Measurements from ENCODE around the gene CST8. TPM values are rescaled to one million over a fixed set of nuclear protein-coding genes. Genes with fewer than 3 reads are reported as not detected.

The CST8 gene
- total RNA-seq, 2 experiments from 2014 or later, result not detected

- Mint-ChIP-seq H3K36me3 (ENCODE audit: low read depth) (no peaks in the 10 kb centered on the region), H3K27ac (no peak overlapping the region), H3K27me3 (no peaks in the 10 kb centered on the region), H3K4me3 (no peak overlapping the region), H3K4me1 (ENCODE audit: low read depth) (no peaks in the 10 kb centered on the region), H3K9me3 (no peaks in the 10 kb centered on the region)
- ATAC-seq (ENCODE audit: poor library complexity) (no peak), DNase-seq (no peak)
- Histone ChIP-seq H3K4me3 (ENCODE audit: low read length) (no peak overlapping the region), H3K27ac (ENCODE audit: low read depth in 1 of 2, low read length in 2 of 2) (no peak overlapping the region), H3K27me3 (ENCODE audit: control insufficient read depth in 1 of 2, insufficient read depth in 2 of 2, low read length in 2 of 2) (no peaks in the 10 kb centered on the region), H3K4me1 (ENCODE audit: insufficient read depth, low read length) (no peaks in the 10 kb centered on the region), H3K36me3 (ENCODE audit: insufficient read depth, low read length) (no peaks in the 10 kb centered on the region), H3K9me3 (ENCODE audit: control insufficient read depth in 1 of 2, insufficient read depth in 1 of 2, low read length in 2 of 2) (no peaks in the 10 kb centered on the region)
- CTCF ChIA-PET, result no interaction called here
- TF ChIP-seq CTCF (IDR thresholded peaks at IDR 0.05), result no peak
- intact Hi-C loops (cut with DNase I, micrococcal nuclease), result no loop called here
- POLR2A ChIA-PET, result no interaction called here
These were observed 2.4 kb upstream of the CST8 start for GRCh38 chr20:23488470-23488869.

- Histone ChIP-seq H3K4me1 (ENCODE audit: insufficient read depth, low read length) (no peaks in the 10 kb centered on the region), H3K27me3 (ENCODE audit: control insufficient read depth in 1 of 2, insufficient read depth in 2 of 2, low read length in 2 of 2) (no peaks in the 10 kb centered on the region), H3K36me3 (ENCODE audit: insufficient read depth, low read length) (no peaks in the 10 kb centered on the region), H3K9me3 (ENCODE audit: control insufficient read depth in 1 of 2, insufficient read depth in 1 of 2, low read length in 2 of 2) (no peaks in the 10 kb centered on the region), H3K27ac (ENCODE audit: low read depth in 1 of 2, low read length in 2 of 2) (no peak overlapping the region), H3K4me3 (ENCODE audit: low read length) (no peak overlapping the region)
- DNase-seq (no peak), ATAC-seq (ENCODE audit: poor library complexity) (no peak)
- Mint-ChIP-seq H3K9me3 (no peaks in the 10 kb centered on the region), H3K27me3 (no peaks in the 10 kb centered on the region), H3K4me3 (no peak overlapping the region), H3K4me1 (ENCODE audit: low read depth) (no peaks in the 10 kb centered on the region), H3K27ac (no peak overlapping the region), H3K36me3 (ENCODE audit: low read depth) (no peaks in the 10 kb centered on the region)
- ChIA-PET CTCF (no interaction called here), POLR2A (no interaction called here)
- intact Hi-C loops (cut with DNase I, micrococcal nuclease), result no loop called here
- no peak for TF ChIP-seq CTCF (IDR thresholded peaks at IDR 0.05)
These were observed 1.9 kb upstream of the CST8 start for GRCh38 chr20:23488996-23489395.

- ChIA-PET POLR2A (no interaction called here), CTCF (no interaction called here)
- no peak for ATAC-seq (ENCODE audit: poor library complexity)
- Mint-ChIP-seq H3K4me3 (no peak overlapping the region), H3K9me3 (no peaks in the 10 kb centered on the region), H3K27ac (no peak overlapping the region), H3K36me3 (ENCODE audit: low read depth) (no peaks in the 10 kb centered on the region), H3K27me3 (no peaks in the 10 kb centered on the region), H3K4me1 (ENCODE audit: low read depth) (no peaks in the 10 kb centered on the region)
- intact Hi-C loops (cut with DNase I, micrococcal nuclease), result loop anchor here in 1 of 2 experiments (10.0 kb wide), 1 partner anchor 63 kb away; no protein-coding TSS in a partner anchor
- no peak for DNase-seq
- no peak for TF ChIP-seq CTCF (IDR thresholded peaks at IDR 0.05)
- Histone ChIP-seq H3K4me1 (ENCODE audit: insufficient read depth, low read length) (no peaks in the 10 kb centered on the region), H3K27ac (ENCODE audit: low read depth in 1 of 2, low read length in 2 of 2) (no peak overlapping the region), H3K27me3 (ENCODE audit: control insufficient read depth in 1 of 2, insufficient read depth in 2 of 2, low read length in 2 of 2) (no peaks in the 10 kb centered on the region), H3K4me3 (ENCODE audit: low read length) (no peak overlapping the region), H3K36me3 (ENCODE audit: insufficient read depth, low read length) (no peaks in the 10 kb centered on the region), H3K9me3 (ENCODE audit: control insufficient read depth in 1 of 2, insufficient read depth in 1 of 2, low read length in 2 of 2) (no peaks in the 10 kb centered on the region)
These were observed 1.4 kb downstream of the CST8 start for GRCh38 chr20:23492292-23492691.
